GM21529 (cell line): ENCODE measurements around the gene PAPOLG.
A peak's percentile ranks its signal among the peaks of the same experiment; 100 is the strongest.
"Not testable (repeated sequence)": the region's sequence is repeated elsewhere in the genome, so short reads cannot be mapped to it uniquely, and the experiment has no call there.

ENCODE experiments used
- ATAC-seq: cut with Tn5 transposase; IDR thresholded peaks from one replicate; pipeline ENCODE4 v1.9.1; 2021; ENCODE audit not compliant: unreplicated experiment

PAPOLG gene

GRCh38 chr2:60771508-60771907, 15.4 kb downstream of the PAPOLG start:
- ATAC-seq, result no peak

GRCh38 chr2:60775048-60775639, 19.1 kb downstream of the PAPOLG start:
- no peak for ATAC-seq

GRCh38 chr2:60778352-60778751, 22.3 kb downstream of the PAPOLG start:
- ATAC-seq, result no peak

- no peak for ATAC-seq
Measured at GRCh38 chr2:60779426-60779825, 23.4 kb downstream of the PAPOLG start.

GRCh38 chr2:60780721-60781120, 24.7 kb downstream of the PAPOLG start:
- no peak for ATAC-seq

GRCh38 chr2:60793169-60793568, 37.1 kb downstream of the PAPOLG start:
- ATAC-seq, result no peak

GRCh38 chr2:60794271-60794863, 38.3 kb downstream of the PAPOLG start:
- ATAC-seq, result no peak

GRCh38 chr2:60796573-60797509, 40.8 kb downstream of the PAPOLG start:
- ATAC-seq, result no peak

GRCh38 chr2:60804473-60804872, 48.4 kb downstream of the PAPOLG start:
- no peak for ATAC-seq

- ATAC-seq, result no peak
Measured at GRCh38 chr2:60806595-60806987, 50.5 kb downstream of the PAPOLG start.

- peak; percentile 87 for ATAC-seq
Measured at GRCh38 chr2:60806988-60807681, 51.1 kb downstream of the PAPOLG start.

- no peak for ATAC-seq
Measured at GRCh38 chr2:60808330-60808801, 52.3 kb downstream of the PAPOLG start.

GRCh38 chr2:60811491-60812375, 55.7 kb downstream of the PAPOLG start:
- ATAC-seq, result no peak

- not testable (repeated sequence) for ATAC-seq
Measured at GRCh38 chr2:60817191-60817590, 61.1 kb downstream of the PAPOLG start.

- no peak for ATAC-seq
Measured at GRCh38 chr2:60818272-60818671, 62.2 kb downstream of the PAPOLG start.

GRCh38 chr2:60819155-60819862, 63.2 kb downstream of the PAPOLG start:
- no peak for ATAC-seq

- no peak for ATAC-seq
Measured at GRCh38 chr2:60819936-60820335, 63.9 kb downstream of the PAPOLG start.

- no peak for ATAC-seq
Measured at GRCh38 chr2:60820416-60821132, 64.5 kb downstream of the PAPOLG start.

- ATAC-seq, result no peak
Measured at GRCh38 chr2:60821133-60821469, 65.0 kb downstream of the PAPOLG start.
